Measurements from ENCODE around the gene LY6G6F.

LY6G6F gene

GRCh38 chr6:31702405-31702818 is 4.3 kb upstream of the LY6G6F start:
- no peak for TF ChIP-seq CTCF (IDR thresholded peaks at IDR 0.05)

DNA sequence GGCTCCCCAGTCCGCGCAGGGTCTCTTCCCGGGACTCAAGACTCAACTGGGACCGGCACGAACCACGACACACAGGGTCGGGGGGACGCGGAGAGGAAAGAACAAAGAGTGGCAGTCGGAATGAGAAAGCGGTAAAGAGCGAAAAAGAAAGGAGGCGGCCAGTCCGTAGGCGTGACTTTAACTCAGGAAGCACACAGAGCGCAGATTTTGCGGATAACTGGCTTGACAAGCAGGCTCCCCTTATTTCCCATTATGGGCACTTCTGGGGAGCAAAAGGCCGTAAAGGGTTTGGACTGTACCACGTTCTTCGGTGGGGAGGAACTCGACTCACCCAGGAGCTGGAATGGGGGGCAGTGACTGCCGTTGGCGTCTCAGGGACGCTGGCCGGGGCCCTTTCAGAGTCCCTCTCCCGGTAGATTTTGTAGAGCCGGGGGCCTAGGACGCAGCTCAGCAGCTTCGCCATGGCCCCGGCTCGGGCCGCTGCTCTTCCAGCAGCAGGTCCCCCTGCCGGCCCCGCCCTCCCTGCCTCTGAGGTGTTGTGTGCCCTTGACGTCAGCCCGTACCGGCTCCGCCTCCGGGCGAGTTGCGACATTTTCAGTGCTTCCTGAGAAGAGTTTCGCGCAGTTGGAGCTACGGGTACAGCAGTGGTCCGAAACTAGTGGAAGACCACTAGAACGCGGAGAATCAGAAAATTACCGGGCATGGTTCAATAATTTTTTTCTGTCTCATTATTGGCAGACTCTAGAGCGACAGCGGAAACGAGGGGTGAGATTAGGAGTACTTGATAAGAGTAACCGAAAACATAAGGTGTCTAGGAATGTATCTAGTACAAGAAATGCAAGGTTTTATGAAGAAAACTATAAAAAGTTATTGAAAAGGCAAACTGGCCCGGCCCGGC is 3.6 kb upstream of the LY6G6F start, which contains the start of gene ABHD16A:
ABHD16A (minus strand) TSS at position 506 of the 898 bp plus-strand sequence; CDS start at position 463, 43 bp downstream.
- TF ChIP-seq CTCF (IDR thresholded peaks at IDR 0.05) = no peak

GRCh38 chr6:31705931-31706330 is 735 bp upstream of the LY6G6F start:
- no peak for TF ChIP-seq CTCF (IDR thresholded peaks at IDR 0.05)

- TF ChIP-seq CTCF (IDR thresholded peaks at IDR 0.05) = no peak
These were observed 1.0 kb downstream of the LY6G6F start for GRCh38 chr6:31707701-31708100.

DNA sequence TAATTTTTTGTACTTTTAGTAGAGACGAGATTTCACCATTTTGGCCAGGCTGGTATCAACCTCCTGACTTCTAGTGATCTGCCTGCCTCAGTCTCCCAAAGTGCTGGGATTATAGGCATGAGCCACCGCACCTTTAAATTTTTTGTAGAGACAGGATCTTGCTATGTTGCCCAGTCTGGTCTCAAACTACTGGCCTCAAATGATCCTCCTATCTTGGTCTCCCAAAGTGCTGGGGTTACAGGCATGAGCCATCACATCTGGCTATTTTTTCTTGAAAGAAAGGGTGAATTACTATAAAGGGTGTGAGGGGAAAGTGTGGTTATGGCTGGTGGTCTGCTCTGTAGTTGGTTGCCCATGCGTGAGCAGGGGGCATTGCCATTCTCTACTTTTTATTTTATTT is 1.6 kb downstream of the LY6G6F start:
- TF ChIP-seq CTCF (IDR thresholded peaks at IDR 0.05) = no peak

- no peak for TF ChIP-seq CTCF (IDR thresholded peaks at IDR 0.05)
These were observed 4.0 kb downstream of the LY6G6F start for GRCh38 chr6:31710523-31711219.

GRCh38 chr6:31711233-31711632 is 4.6 kb downstream of the LY6G6F start:
- TF ChIP-seq CTCF (IDR thresholded peaks at IDR 0.05) = no peak

Data from LNCAP (cell line).